HepG2 (cell line): Measurements from ENCODE around the gene SLC16A5. TPM values are rescaled to one million over a fixed set of nuclear protein-coding genes. Genes with fewer than 3 reads are reported as not detected.

Experiments used
- IKZF1 ChIP-seq: fragments of 450-650 bp; IDR thresholded peaks from 2 replicates; pipeline ENCODE4 v1.7.1; 2016
- NFE2L2 ChIP-seq: fragments of 150-350 bp; IDR thresholded peaks from 2 replicates; pipeline ENCODE4 v1.6.1; 2014; ENCODE audit warnings: low read length
- RAD51 ChIP-seq: fragments of 450-650 bp; IDR thresholded peaks from 2 replicates; pipeline ENCODE4 v1.6.1; 2016; ENCODE audit warnings: borderline replicate concordance
- RNF2 ChIP-seq: fragments of 450-650 bp; conservative IDR thresholded peaks from 2 replicates; pipeline ENCODE4 v1.6.1; 2016; ENCODE audit warnings: low read depth
- SP1 ChIP-seq, 2 experiments: fragments of 450-650 bp in 1 of 2; sonication (generic) in 1 of 2; formaldehyde crosslinking in 1 of 2; IDR thresholded peaks; 2 replicates each; pipeline versions ENCODE4 v1.4.0 to v1.6.1; 2016 to 2020; ENCODE audit warnings: missing genetic modification reagents in 1 of 2
- SPEN ChIP-seq: sonication (generic); formaldehyde crosslinking; IDR thresholded peaks from 2 replicates; pipeline ENCODE4 v1.5.1; 2020; ENCODE audit warnings: low read depth, mild to moderate bottlenecking, missing genetic modification reagents
- ZNF124 ChIP-seq: sonication (generic); formaldehyde crosslinking; IDR thresholded peaks from 2 replicates; pipeline ENCODE4 v1.4.0; 2020; ENCODE audit warnings: missing genetic modification reagents
- ZNF331 ChIP-seq: sonication (generic); formaldehyde crosslinking; IDR thresholded peaks from 2 replicates; pipeline ENCODE4 v1.4.0; 2020; ENCODE audit warnings: missing genetic modification reagents
- ZNF337 ChIP-seq: sonication (generic); formaldehyde crosslinking; IDR thresholded peaks from 2 replicates; pipeline ENCODE4 v1.5.1; 2020; ENCODE audit warnings: missing genetic modification reagents, low read depth, mild to moderate bottlenecking, borderline replicate concordance
- ZNF562 ChIP-seq: sonication (generic); formaldehyde crosslinking; IDR thresholded peaks from 2 replicates; pipeline ENCODE4 v1.8.0; 2022; ENCODE audit warnings: missing genetic modification reagents, borderline replicate concordance
- polyA plus RNA-seq, 8 experiments: library from polyadenylated mRNA; depleted of rRNA in 3 of 8; stranded (reverse) in 7 of 8; unstranded in 1 of 8; fragments of >200 nt; fragmentation: Illumina TruSeq in 4 of 8; extraction: Trizol in 4 of 8; gene quantifications; 2 replicates each; pipeline versions ENCODE4 v1.2.1 to v1.2.3, GENCODE V29; 2011 to 2016; ENCODE audit warnings: low read depth in 4 of 8, missing spikeins in 1 of 8, mixed read lengths in 1 of 8; ENCODE audit not compliant: insufficient read depth in 1 of 8
- total RNA-seq, 5 experiments: library from RNA; depleted of rRNA; stranded (reverse); fragments of >200 nt; fragmentation: Illumina TruSeq; extraction: Trizol; gene quantifications; 2 replicates each; pipeline ENCODE4 v1.2.3, GENCODE V29; 2016; ENCODE audit warnings: low read depth in 1 of 5
- TF ChIP-seq, protein P1 (sequence below): sonication (generic); formaldehyde crosslinking; IDR thresholded peaks from 2 replicates; pipeline ENCODE4 v1.8.0; 2022; ENCODE audit warnings: mild to moderate bottlenecking, missing genetic modification reagents; ENCODE audit not compliant: insufficient replicate concordance
- TF ChIP-seq, protein P2 (sequence below): sonication (generic); formaldehyde crosslinking; IDR thresholded peaks from 2 replicates; pipeline ENCODE4 v1.5.1; 2020; ENCODE audit warnings: mild to moderate bottlenecking, missing genetic modification reagents, moderate library complexity
- TF ChIP-seq, protein P3 (sequence below): sonication (generic); formaldehyde crosslinking; IDR thresholded peaks from 2 replicates; pipeline ENCODE4 v1.5.0; 2020; ENCODE audit warnings: mild to moderate bottlenecking, low read depth, missing genetic modification reagents, borderline replicate concordance
- TF ChIP-seq, protein P4 (sequence below): sonication (generic); formaldehyde crosslinking; IDR thresholded peaks from 2 replicates; pipeline ENCODE4 v1.4.0; 2020; ENCODE audit warnings: missing genetic modification reagents
- TF ChIP-seq, protein P5 (sequence below), 2 experiments: sonication (generic) in 1 of 2; formaldehyde crosslinking in 1 of 2; IDR thresholded peaks; 2 replicates each; pipeline versions ENCODE4 v1.6.1 to v1.9.0; 2014 to 2022; ENCODE audit warnings: antibody characterized with exemption in 1 of 2, borderline replicate concordance in 1 of 2, inconsistent platforms in 1 of 2, low read depth in 1 of 2, missing genetic modification reagents in 1 of 2

The SLC16A5 gene
- total and polyA plus RNA-seq, 2 of the 13 experiments (the other 11 are each of a cell fraction or from before 2014, with no cell fraction given): 0.69 to 5.6 TPM

- TF ChIP-seq, protein P1, sequence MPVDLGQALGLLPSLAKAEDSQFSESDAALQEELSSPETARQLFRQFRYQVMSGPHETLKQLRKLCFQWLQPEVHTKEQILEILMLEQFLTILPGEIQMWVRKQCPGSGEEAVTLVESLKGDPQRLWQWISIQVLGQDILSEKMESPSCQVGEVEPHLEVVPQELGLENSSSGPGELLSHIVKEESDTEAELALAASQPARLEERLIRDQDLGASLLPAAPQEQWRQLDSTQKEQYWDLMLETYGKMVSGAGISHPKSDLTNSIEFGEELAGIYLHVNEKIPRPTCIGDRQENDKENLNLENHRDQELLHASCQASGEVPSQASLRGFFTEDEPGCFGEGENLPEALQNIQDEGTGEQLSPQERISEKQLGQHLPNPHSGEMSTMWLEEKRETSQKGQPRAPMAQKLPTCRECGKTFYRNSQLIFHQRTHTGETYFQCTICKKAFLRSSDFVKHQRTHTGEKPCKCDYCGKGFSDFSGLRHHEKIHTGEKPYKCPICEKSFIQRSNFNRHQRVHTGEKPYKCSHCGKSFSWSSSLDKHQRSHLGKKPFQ (CRISPR knock-in tag): peak; percentile 47
- TF ChIP-seq, protein P2, sequence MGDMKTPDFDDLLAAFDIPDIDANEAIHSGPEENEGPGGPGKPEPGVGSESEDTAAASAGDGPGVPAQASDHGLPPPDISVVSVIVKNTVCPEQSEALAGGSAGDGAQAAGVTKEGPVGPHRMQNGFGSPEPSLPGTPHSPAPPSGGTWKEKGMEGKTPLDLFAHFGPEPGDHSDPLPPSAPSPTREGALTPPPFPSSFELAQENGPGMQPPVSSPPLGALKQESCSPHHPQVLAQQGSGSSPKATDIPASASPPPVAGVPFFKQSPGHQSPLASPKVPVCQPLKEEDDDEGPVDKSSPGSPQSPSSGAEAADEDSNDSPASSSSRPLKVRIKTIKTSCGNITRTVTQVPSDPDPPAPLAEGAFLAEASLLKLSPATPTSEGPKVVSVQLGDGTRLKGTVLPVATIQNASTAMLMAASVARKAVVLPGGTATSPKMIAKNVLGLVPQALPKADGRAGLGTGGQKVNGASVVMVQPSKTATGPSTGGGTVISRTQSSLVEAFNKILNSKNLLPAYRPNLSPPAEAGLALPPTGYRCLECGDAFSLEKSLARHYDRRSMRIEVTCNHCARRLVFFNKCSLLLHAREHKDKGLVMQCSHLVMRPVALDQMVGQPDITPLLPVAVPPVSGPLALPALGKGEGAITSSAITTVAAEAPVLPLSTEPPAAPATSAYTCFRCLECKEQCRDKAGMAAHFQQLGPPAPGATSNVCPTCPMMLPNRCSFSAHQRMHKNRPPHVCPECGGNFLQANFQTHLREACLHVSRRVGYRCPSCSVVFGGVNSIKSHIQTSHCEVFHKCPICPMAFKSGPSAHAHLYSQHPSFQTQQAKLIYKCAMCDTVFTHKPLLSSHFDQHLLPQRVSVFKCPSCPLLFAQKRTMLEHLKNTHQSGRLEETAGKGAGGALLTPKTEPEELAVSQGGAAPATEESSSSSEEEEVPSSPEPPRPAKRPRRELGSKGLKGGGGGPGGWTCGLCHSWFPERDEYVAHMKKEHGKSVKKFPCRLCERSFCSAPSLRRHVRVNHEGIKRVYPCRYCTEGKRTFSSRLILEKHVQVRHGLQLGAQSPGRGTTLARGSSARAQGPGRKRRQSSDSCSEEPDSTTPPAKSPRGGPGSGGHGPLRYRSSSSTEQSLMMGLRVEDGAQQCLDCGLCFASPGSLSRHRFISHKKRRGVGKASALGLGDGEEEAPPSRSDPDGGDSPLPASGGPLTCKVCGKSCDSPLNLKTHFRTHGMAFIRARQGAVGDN (CRISPR knock-in tag): peak; percentile 80
- no peak for TF ChIP-seq RNF2
- TF ChIP-seq ZNF124: peak; percentile 86
- no peak for TF ChIP-seq RAD51
- TF ChIP-seq ZNF331 (CRISPR knock-in tag): peak; percentile 93
- TF ChIP-seq, protein P3, sequence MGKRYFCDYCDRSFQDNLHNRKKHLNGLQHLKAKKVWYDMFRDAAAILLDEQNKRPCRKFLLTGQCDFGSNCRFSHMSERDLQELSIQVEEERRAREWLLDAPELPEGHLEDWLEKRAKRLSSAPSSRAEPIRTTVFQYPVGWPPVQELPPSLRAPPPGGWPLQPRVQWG (CRISPR knock-in tag): no peak
- TF ChIP-seq, protein P4, sequence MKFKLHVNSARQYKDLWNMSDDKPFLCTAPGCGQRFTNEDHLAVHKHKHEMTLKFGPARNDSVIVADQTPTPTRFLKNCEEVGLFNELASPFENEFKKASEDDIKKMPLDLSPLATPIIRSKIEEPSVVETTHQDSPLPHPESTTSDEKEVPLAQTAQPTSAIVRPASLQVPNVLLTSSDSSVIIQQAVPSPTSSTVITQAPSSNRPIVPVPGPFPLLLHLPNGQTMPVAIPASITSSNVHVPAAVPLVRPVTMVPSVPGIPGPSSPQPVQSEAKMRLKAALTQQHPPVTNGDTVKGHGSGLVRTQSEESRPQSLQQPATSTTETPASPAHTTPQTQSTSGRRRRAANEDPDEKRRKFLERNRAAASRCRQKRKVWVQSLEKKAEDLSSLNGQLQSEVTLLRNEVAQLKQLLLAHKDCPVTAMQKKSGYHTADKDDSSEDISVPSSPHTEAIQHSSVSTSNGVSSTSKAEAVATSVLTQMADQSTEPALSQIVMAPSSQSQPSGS (CRISPR knock-in tag): peak; percentile 68; the same call in 1 of the 2 replicates
- TF ChIP-seq SP1 (IDR thresholded peaks at IDR 0.05): no peak
- TF ChIP-seq SP1 (CRISPR knock-in tag; IDR thresholded peaks at IDR 0.05): peak; percentile 28; the same call in 1 of the 2 replicates
- TF ChIP-seq, protein P5, sequence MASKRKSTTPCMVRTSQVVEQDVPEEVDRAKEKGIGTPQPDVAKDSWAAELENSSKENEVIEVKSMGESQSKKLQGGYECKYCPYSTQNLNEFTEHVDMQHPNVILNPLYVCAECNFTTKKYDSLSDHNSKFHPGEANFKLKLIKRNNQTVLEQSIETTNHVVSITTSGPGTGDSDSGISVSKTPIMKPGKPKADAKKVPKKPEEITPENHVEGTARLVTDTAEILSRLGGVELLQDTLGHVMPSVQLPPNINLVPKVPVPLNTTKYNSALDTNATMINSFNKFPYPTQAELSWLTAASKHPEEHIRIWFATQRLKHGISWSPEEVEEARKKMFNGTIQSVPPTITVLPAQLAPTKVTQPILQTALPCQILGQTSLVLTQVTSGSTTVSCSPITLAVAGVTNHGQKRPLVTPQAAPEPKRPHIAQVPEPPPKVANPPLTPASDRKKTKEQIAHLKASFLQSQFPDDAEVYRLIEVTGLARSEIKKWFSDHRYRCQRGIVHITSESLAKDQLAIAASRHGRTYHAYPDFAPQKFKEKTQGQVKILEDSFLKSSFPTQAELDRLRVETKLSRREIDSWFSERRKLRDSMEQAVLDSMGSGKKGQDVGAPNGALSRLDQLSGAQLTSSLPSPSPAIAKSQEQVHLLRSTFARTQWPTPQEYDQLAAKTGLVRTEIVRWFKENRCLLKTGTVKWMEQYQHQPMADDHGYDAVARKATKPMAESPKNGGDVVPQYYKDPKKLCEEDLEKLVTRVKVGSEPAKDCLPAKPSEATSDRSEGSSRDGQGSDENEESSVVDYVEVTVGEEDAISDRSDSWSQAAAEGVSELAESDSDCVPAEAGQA (IDR thresholded peaks at IDR 0.05; ENCODE audit: low read depth): 0 out of 2 replicates have a peak, but pooled peaks have one; percentile 58
- TF ChIP-seq, protein P5 (CRISPR knock-in tag; IDR thresholded peaks at IDR 0.05; ENCODE audit: borderline replicate concordance): no peak
- TF ChIP-seq SPEN (CRISPR knock-in tag): peak; percentile 76; the same call in 1 of the 2 replicates
- no peak for TF ChIP-seq NFE2L2
- TF ChIP-seq ZNF562 (CRISPR knock-in tag): no peak
- TF ChIP-seq ZNF337 (CRISPR knock-in tag): no peak
- no peak for TF ChIP-seq IKZF1
Observed at GRCh38 chr17:75084039-75084660, 3.6 kb upstream of the SLC16A5 start (continued).
